A549 (cell line): ENCODE data around the gene NME7. TPM values are rescaled to one million over a fixed set of nuclear protein-coding genes. Genes with fewer than 3 reads are reported as not detected.
A peak's percentile ranks its signal among the peaks of the same experiment; 100 is the strongest.

Experiments used
- ATAC-seq, 2 experiments: fragments of 200-7000 bp in 1 of 2; fragments of >200 bp in 1 of 2; cut with Nextera tagmentation in 1 of 2; cut with Tn5 transposase in 1 of 2; 3 replicates each; pipeline versions ENCODE4 v1.8.0 to v1.9.1; 2018 to 2020; ENCODE audit warnings: mild to moderate bottlenecking in 1 of 2, moderate library complexity in 1 of 2
- CTCF ChIA-PET: fragments of 300-600 bp; sonication (Branson Sonifier 250); formaldehyde crosslinking; extraction: SDS; loops from one replicate; lab custom pipeline; 2021; ENCODE audit warnings: antibody characterized with exemption, inconsistent platforms; lab: Yijun Ruan, JAX
- POLR2A ChIA-PET: fragments of 350-600 bp; formaldehyde crosslinking; extraction: SDS; loops from one replicate; lab custom pipeline; 2021; ENCODE audit warnings: antibody characterized with exemption, inconsistent platforms; lab: Yijun Ruan, JAX
- DNase-seq, 2 experiments: peaks; one replicate each; pipeline versions ENCODE4 v3.0.0 to v3.0.0-alpha.2; 2011 to 2016; ENCODE audit warnings: low read depth in 1 of 2, low spot score in 1 of 2
- FAIRE-seq: peaks from 2 replicates; lab custom pipeline; 2011; peaks lifted over from hg19 to GRCh38; lab: Jason Lieb, UNC
- H3K27ac ChIP-seq, 2 experiments: fragments of >200 bp; sonication (Bioruptor Twin); formaldehyde crosslinking; 3 replicates each; pipeline ENCODE4 v1.5.1; 2016 to 2017
- H3K4me1 ChIP-seq: fragments of >200 bp; sonication (Bioruptor Twin); formaldehyde crosslinking; 3 replicates; pipeline ENCODE4 v1.6.1; 2016
- H3K4me2 ChIP-seq: fragments of >200 bp; sonication (Bioruptor Twin); formaldehyde crosslinking; 3 replicates; pipeline ENCODE4 v1.6.1; 2016
- H3K4me3 ChIP-seq: fragments of >200 bp; sonication (Bioruptor Twin); formaldehyde crosslinking; 3 replicates; pipeline ENCODE4 v1.5.1; 2016
- H3K9me3 ChIP-seq: fragments of >200 bp; sonication (Bioruptor Twin); formaldehyde crosslinking; 3 replicates; pipeline ENCODE4 v1.6.1; 2016
- BHLHE40 ChIP-seq: IDR thresholded peaks from 2 replicates; pipeline ENCODE4 v1.6.1; 2012; ENCODE audit warnings: low read depth, low read length, inconsistent platforms
- CBX8 ChIP-seq: fragments of 200-600 bp; sonication (generic); IDR thresholded peaks from 2 replicates; pipeline ENCODE4 v1.6.1; 2016
- CHD2 ChIP-seq: fragments of 150-350 bp; IDR thresholded peaks from 2 replicates; pipeline ENCODE4 v1.6.1; 2014; ENCODE audit warnings: low read length; ENCODE audit not compliant: partially characterized antibody
- CHD4 ChIP-seq: fragments of 200-600 bp; sonication (generic); IDR thresholded peaks from 2 replicates; pipeline ENCODE4 v1.6.1; 2016; ENCODE audit warnings: antibody characterized with exemption, mild to moderate bottlenecking, borderline replicate concordance
- E2F6 ChIP-seq: IDR thresholded peaks from 2 replicates; pipeline ENCODE4 v1.6.1; 2012; ENCODE audit warnings: low read depth, borderline replicate concordance
- EHMT2 ChIP-seq: fragments of 200-600 bp; sonication (generic); IDR thresholded peaks from 2 replicates; pipeline ENCODE4 v1.6.1; 2016; ENCODE audit warnings: antibody characterized with exemption, low read depth, mild to moderate bottlenecking, moderate library complexity
- EP300 ChIP-seq, 2 experiments: fragments of >200 bp; sonication (Bioruptor Twin); formaldehyde crosslinking; IDR thresholded peaks; 2 replicates in 1 of 2; 3 replicates in 1 of 2; pipeline ENCODE4 v1.6.1; 2016 to 2017
- FOSL2 ChIP-seq, 2 experiments: fragments of 450-650 bp in 1 of 2; fragments of >200 bp in 1 of 2; sonication (Bioruptor Twin) in 1 of 2; formaldehyde crosslinking; IDR thresholded peaks; 2 replicates each; pipeline versions ENCODE4 v1.5.0 to v1.6.1; 2016 to 2020; ENCODE audit warnings: mild to moderate bottlenecking in 1 of 2, moderate library complexity in 1 of 2
- FOXS1 ChIP-seq: fragments of 250-450 bp; sonication (Bioruptor Pico); IDR thresholded peaks from 2 replicates; pipeline ENCODE4 v1.5.0; 2020; ENCODE audit warnings: mild to moderate bottlenecking, moderate library complexity
- GATA3 ChIP-seq: IDR thresholded peaks from 2 replicates; pipeline ENCODE4 v1.6.1; 2012; ENCODE audit warnings: borderline replicate concordance
- HEYL ChIP-seq: fragments of 250-450 bp; sonication (Bioruptor Pico); IDR thresholded peaks from 2 replicates; pipeline ENCODE4 v1.8.0; 2021; ENCODE audit warnings: mild to moderate bottlenecking, moderate library complexity
- HOXA7 ChIP-seq: fragments of 250-450 bp; sonication (Bioruptor Pico); IDR thresholded peaks from 2 replicates; pipeline ENCODE4 v1.5.0; 2020; ENCODE audit warnings: mild to moderate bottlenecking, moderate library complexity
- HOXB5 ChIP-seq: fragments of 250-450 bp; sonication (Bioruptor Pico); IDR thresholded peaks from 2 replicates; pipeline ENCODE4 v1.5.0; 2020; ENCODE audit warnings: mild to moderate bottlenecking, moderate library complexity
- JUN ChIP-seq, 2 experiments: fragments of >200 bp; sonication (Bioruptor Twin); formaldehyde crosslinking; IDR thresholded peaks; 2 replicates in 1 of 2; 3 replicates in 1 of 2; pipeline ENCODE4 v1.6.1; 2016 to 2017
- JUNB ChIP-seq: fragments of >200 bp; sonication (Bioruptor Twin); formaldehyde crosslinking; IDR thresholded peaks from 2 replicates; pipeline ENCODE4 v1.6.1; 2016
- KDM1A ChIP-seq: fragments of 200-600 bp; sonication (generic); IDR thresholded peaks from 2 replicates; pipeline ENCODE4 v1.6.1; 2016; ENCODE audit warnings: low read depth, mild to moderate bottlenecking
- KDM5A ChIP-seq: fragments of 200-600 bp; sonication (generic); IDR thresholded peaks from 2 replicates; pipeline ENCODE4 v1.6.1; 2016; ENCODE audit warnings: antibody characterized with exemption, mild to moderate bottlenecking
- MAFK ChIP-seq: fragments of 450-650 bp; IDR thresholded peaks from 2 replicates; pipeline ENCODE4 v1.6.1; 2014; ENCODE audit not compliant: partially characterized antibody
- MAX ChIP-seq: IDR thresholded peaks from 2 replicates; pipeline ENCODE4 v1.6.1; 2012
- MAZ ChIP-seq: fragments of 150-350 bp; IDR thresholded peaks from 2 replicates; pipeline ENCODE4 v1.6.1; 2014; ENCODE audit warnings: antibody characterized with exemption, low read depth, low read length, borderline replicate concordance
- NFE2L2 ChIP-seq: fragments of 150-350 bp; conservative IDR thresholded peaks from 2 replicates; pipeline ENCODE4 v1.6.1; 2014; ENCODE audit warnings: low read length
- NPAS2 ChIP-seq: fragments of 250-450 bp; sonication (Bioruptor Pico); IDR thresholded peaks from 2 replicates; pipeline ENCODE4 v1.8.0; 2022; ENCODE audit warnings: mild to moderate bottlenecking, moderate library complexity, borderline replicate concordance
- POLR2A ChIP-seq: IDR thresholded peaks from 2 replicates; pipeline ENCODE4 v1.6.1; 2012; ENCODE audit warnings: mild to moderate bottlenecking, low read length
- POLR2AphosphoS2 ChIP-seq: conservative IDR thresholded peaks from 2 replicates; pipeline ENCODE4 v1.6.1; 2012; ENCODE audit warnings: low read length, improper control_type of control experiment, inconsistent platforms
- RAD21 ChIP-seq, 2 experiments: fragments of >200 bp in 1 of 2; sonication (Bioruptor Twin) in 1 of 2; formaldehyde crosslinking in 1 of 2; IDR thresholded peaks in 1 of 2; conservative IDR thresholded peaks in 1 of 2; 2 replicates in 1 of 2; 3 replicates in 1 of 2; pipeline ENCODE4 v1.6.1; 2012 to 2018; ENCODE audit warnings: inconsistent platforms in 1 of 2
- RCOR1 ChIP-seq: fragments of 150-350 bp; IDR thresholded peaks from 2 replicates; pipeline ENCODE4 v1.6.1; 2014; ENCODE audit warnings: antibody characterized with exemption, low read length, low read depth
- RFX5 ChIP-seq: fragments of 450-650 bp; IDR thresholded peaks from 2 replicates; pipeline ENCODE4 v1.7.1; 2014; ENCODE audit warnings: antibody characterized with exemption, mild to moderate bottlenecking, moderate library complexity
- RNF2 ChIP-seq: fragments of 200-600 bp; sonication (generic); IDR thresholded peaks from 2 replicates; pipeline ENCODE4 v1.6.1; 2016; ENCODE audit warnings: low read depth, mild to moderate bottlenecking, antibody characterized with exemption, moderate library complexity, borderline replicate concordance
- SMC3 ChIP-seq: fragments of >200 bp; sonication (Bioruptor Twin); formaldehyde crosslinking; IDR thresholded peaks from 3 replicates; pipeline ENCODE4 v1.6.1; 2018; ENCODE audit warnings: inconsistent platforms
- ZC3H11A ChIP-seq: fragments of 450-650 bp; IDR thresholded peaks from 2 replicates; pipeline ENCODE4 v1.6.1; 2014; ENCODE audit warnings: antibody characterized with exemption, mild to moderate bottlenecking
- ZFP36 ChIP-seq: fragments of 450-650 bp; IDR thresholded peaks from 2 replicates; pipeline ENCODE4 v1.6.1; 2014; ENCODE audit warnings: borderline replicate concordance; ENCODE audit not compliant: partially characterized antibody
- ZNF302 ChIP-seq: fragments of 250-450 bp; sonication (Bioruptor Pico); IDR thresholded peaks from 2 replicates; pipeline ENCODE4 v1.9.0; 2021; ENCODE audit warnings: inconsistent platforms, mild to moderate bottlenecking, moderate library complexity
- ZSCAN20 ChIP-seq: fragments of 250-450 bp; sonication (Bioruptor Pico); IDR thresholded peaks from 2 replicates; pipeline ENCODE4 v1.8.0; 2022; ENCODE audit warnings: mild to moderate bottlenecking, moderate library complexity
- WGBS: methylation state at CpG from one replicate; pipeline ENCODE4 v1.1.6; 2017; ENCODE audit errors: missing lambda C conversion rate; 5-methylcytosine and 5-hydroxymethylcytosine counted together
- polyA plus RNA-seq, 4 experiments: library from polyadenylated mRNA; depleted of rRNA in 3 of 4; stranded (reverse); fragments of >200 nt; fragmentation: RNase III in 1 of 4; extraction: RNeasy Plus Mini Kit Qiagen cat#74134 plus additional on column Dnase treatment in 1 of 4; gene quantifications; 2 replicates in 3 of 4; 3 replicates in 1 of 4; pipeline ENCODE4 v1.2.3, GENCODE V29; 2011 to 2017
- TF ChIP-seq, protein P1 (sequence below): fragments of 450-650 bp; IDR thresholded peaks from 2 replicates; pipeline ENCODE4 v1.6.1; 2014; ENCODE audit warnings: antibody characterized with exemption
- TF ChIP-seq, protein P2 (sequence below): fragments of >200 bp; sonication (Bioruptor Twin); formaldehyde crosslinking; IDR thresholded peaks from 3 replicates; pipeline ENCODE4 v1.5.1; 2016
- TF ChIP-seq, protein P3 (sequence below): fragments of >200 bp; sonication (Bioruptor Twin); formaldehyde crosslinking; IDR thresholded peaks from 3 replicates; pipeline ENCODE4 v1.6.1; 2016
- TF ChIP-seq, protein P4 (sequence below): IDR thresholded peaks from 2 replicates; pipeline ENCODE4 v1.6.1; 2012

NME7 gene
- polyA plus RNA-seq, 2 of the 4 experiments (the other 2 are of a cell fraction), result 39.5 to 62.3 TPM

- FAIRE-seq (no peak), ATAC-seq (peak; percentile 79 to 81), DNase-seq (peak; percentile 74 to 91)
- Histone ChIP-seq H3K9me3 (no peaks in the 10 kb centered on the region), H3K4me2 (peak overlapping the region; percentile 98), H3K4me3 (0 out of 3 replicates have a peak overlapping the region, but pooled peaks have one; percentile 2), H3K4me1 (peaks cover 96% of the 10 kb centered on the region), H3K27ac (peak overlapping the region; percentile 96 to 98)
- WGBS, result 0% methylated on average over 5 of the region's 5 CpGs
- ChIA-PET CTCF (interaction anchor here (1.2 to 3.2 kb wide), 5 partner anchors 14 to 516 kb away, joined by 3 to 9 read pairs (median 4); no protein-coding TSS in a partner anchor), POLR2A (interaction anchor here (0.7 to 3.8 kb wide), 5 partner anchors 9 to 516 kb away, joined by 3 to 42 read pairs (median 3); no protein-coding TSS in a partner anchor)
- TF ChIP-seq, protein P1, sequence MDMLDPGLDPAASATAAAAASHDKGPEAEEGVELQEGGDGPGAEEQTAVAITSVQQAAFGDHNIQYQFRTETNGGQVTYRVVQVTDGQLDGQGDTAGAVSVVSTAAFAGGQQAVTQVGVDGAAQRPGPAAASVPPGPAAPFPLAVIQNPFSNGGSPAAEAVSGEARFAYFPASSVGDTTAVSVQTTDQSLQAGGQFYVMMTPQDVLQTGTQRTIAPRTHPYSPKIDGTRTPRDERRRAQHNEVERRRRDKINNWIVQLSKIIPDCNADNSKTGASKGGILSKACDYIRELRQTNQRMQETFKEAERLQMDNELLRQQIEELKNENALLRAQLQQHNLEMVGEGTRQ, result no peak
- TF ChIP-seq, protein P2, sequence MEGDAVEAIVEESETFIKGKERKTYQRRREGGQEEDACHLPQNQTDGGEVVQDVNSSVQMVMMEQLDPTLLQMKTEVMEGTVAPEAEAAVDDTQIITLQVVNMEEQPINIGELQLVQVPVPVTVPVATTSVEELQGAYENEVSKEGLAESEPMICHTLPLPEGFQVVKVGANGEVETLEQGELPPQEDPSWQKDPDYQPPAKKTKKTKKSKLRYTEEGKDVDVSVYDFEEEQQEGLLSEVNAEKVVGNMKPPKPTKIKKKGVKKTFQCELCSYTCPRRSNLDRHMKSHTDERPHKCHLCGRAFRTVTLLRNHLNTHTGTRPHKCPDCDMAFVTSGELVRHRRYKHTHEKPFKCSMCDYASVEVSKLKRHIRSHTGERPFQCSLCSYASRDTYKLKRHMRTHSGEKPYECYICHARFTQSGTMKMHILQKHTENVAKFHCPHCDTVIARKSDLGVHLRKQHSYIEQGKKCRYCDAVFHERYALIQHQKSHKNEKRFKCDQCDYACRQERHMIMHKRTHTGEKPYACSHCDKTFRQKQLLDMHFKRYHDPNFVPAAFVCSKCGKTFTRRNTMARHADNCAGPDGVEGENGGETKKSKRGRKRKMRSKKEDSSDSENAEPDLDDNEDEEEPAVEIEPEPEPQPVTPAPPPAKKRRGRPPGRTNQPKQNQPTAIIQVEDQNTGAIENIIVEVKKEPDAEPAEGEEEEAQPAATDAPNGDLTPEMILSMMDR, result no peak
- TF ChIP-seq RNF2, result no peak
- TF ChIP-seq CHD2, result no peak
- 0 out of 2 replicates have a peak, but pooled peaks have one; percentile 62 for TF ChIP-seq HOXA7 (CRISPR knock-in tag)
- no peak for TF ChIP-seq POLR2A
- peak; percentile 46; the same call in 1 of the 2 replicates for TF ChIP-seq FOSL2 (IDR thresholded peaks at IDR 0.05)
- peak; percentile 82 for TF ChIP-seq FOSL2 (CRISPR knock-in tag; IDR thresholded peaks at IDR 0.05)
- no peak for TF ChIP-seq NPAS2
- peak; percentile 72 for TF ChIP-seq MAFK
- no peak for TF ChIP-seq MAZ
- TF ChIP-seq KDM1A, result no peak
- TF ChIP-seq FOXS1 (CRISPR knock-in tag), result 0 out of 2 replicates have a peak, but pooled peaks have one; percentile 28
- no peak for TF ChIP-seq CHD4
- no peak for TF ChIP-seq CBX8
- peak; percentile 63; the same call in 1 of the 2 replicates for TF ChIP-seq JUNB
- TF ChIP-seq EP300 (IDR thresholded peaks at IDR 0.05), result no peak; a peak in 1 of 5 replicates
- TF ChIP-seq MAX, result peak; percentile 66
- peak; percentile 67; the same call in 1 of the 2 replicates for TF ChIP-seq POLR2AphosphoS2
- TF ChIP-seq HEYL (CRISPR knock-in tag), result no peak
- TF ChIP-seq NFE2L2, result no peak
- peak; percentile 56; the same call in 1 of the 2 replicates for TF ChIP-seq HOXB5
- TF ChIP-seq RFX5, result no peak
- TF ChIP-seq BHLHE40, result no peak
- TF ChIP-seq ZSCAN20 (CRISPR knock-in tag), result no peak
- no peak for TF ChIP-seq KDM5A
- no peak for TF ChIP-seq RCOR1
- TF ChIP-seq JUN (IDR thresholded peaks at IDR 0.05), result 0 out of 5 replicates have a peak, but pooled peaks of 1 of the 2 experiments have one; percentile 49
- TF ChIP-seq ZFP36, result no peak
- TF ChIP-seq ZC3H11A, result no peak
- no peak for TF ChIP-seq EHMT2
- TF ChIP-seq GATA3, result peak; percentile 38; the same call in 1 of the 2 replicates
- no peak for TF ChIP-seq E2F6
- TF ChIP-seq, protein P3, sequence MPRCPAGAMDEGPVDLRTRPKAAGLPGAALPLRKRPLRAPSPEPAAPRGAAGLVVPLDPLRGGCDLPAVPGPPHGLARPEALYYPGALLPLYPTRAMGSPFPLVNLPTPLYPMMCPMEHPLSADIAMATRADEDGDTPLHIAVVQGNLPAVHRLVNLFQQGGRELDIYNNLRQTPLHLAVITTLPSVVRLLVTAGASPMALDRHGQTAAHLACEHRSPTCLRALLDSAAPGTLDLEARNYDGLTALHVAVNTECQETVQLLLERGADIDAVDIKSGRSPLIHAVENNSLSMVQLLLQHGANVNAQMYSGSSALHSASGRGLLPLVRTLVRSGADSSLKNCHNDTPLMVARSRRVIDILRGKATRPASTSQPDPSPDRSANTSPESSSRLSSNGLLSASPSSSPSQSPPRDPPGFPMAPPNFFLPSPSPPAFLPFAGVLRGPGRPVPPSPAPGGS, result 0 out of 3 replicates have a peak, but pooled peaks have one; percentile 29
- TF ChIP-seq ZNF302 (CRISPR knock-in tag), result no peak
- TF ChIP-seq, protein P4, sequence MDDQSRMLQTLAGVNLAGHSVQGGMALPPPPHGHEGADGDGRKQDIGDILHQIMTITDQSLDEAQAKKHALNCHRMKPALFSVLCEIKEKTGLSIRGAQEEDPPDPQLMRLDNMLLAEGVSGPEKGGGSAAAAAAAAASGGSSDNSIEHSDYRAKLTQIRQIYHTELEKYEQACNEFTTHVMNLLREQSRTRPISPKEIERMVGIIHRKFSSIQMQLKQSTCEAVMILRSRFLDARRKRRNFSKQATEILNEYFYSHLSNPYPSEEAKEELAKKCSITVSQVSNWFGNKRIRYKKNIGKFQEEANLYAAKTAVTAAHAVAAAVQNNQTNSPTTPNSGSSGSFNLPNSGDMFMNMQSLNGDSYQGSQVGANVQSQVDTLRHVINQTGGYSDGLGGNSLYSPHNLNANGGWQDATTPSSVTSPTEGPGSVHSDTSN, result no peak
- no peak for TF ChIP-seq RAD21 (conservative IDR thresholded peaks at IDR 0.05 in 1 of 2, IDR thresholded peaks at IDR 0.05 in 1 of 2)
- TF ChIP-seq SMC3, result 0 out of 3 replicates have a peak, but pooled peaks have one; percentile 15
Observed at GRCh38 chr1:169119405-169119804, 248.2 kb downstream of the NME7 start.
